ENCODE results near the gene SDC3. TPM values are rescaled to one million over a fixed set of nuclear protein-coding genes. Genes with fewer than 3 reads are reported as not detected.

The SDC3 gene
- total RNA-seq, 1 experiment from 2014 or later: 10.0 TPM

DNA sequence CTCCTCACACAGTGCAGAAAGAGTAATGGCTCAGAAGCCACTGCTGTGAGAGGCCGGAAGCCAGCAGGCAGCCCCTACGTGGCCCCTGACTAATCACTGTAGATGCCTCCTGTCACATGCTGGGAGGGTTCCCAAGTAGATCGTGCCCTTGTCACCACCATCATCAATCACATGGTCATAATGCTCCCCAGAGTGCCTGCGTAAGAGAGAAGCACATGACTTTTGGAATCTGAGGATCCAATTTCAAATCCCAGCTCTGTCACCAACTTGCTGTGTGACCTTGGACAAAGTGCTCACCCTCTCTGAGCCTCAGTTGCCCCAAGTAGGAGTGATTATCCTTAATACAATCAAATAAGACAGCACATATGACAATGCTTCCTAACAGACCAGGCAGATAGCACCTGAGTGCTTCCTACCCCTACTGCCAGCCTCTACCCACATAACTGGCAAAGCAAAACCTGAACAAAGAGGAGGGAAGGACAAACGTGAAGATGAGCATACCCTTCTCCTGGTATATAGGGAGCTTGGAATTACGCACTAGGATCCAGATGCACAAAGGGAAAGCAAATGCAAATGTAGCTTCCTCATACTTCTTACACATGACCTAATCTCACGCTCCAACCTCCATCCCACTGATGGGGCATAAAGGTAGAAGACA lies 65.7 kb downstream of the SDC3 start:
- no peak for ATAC-seq

DNA sequence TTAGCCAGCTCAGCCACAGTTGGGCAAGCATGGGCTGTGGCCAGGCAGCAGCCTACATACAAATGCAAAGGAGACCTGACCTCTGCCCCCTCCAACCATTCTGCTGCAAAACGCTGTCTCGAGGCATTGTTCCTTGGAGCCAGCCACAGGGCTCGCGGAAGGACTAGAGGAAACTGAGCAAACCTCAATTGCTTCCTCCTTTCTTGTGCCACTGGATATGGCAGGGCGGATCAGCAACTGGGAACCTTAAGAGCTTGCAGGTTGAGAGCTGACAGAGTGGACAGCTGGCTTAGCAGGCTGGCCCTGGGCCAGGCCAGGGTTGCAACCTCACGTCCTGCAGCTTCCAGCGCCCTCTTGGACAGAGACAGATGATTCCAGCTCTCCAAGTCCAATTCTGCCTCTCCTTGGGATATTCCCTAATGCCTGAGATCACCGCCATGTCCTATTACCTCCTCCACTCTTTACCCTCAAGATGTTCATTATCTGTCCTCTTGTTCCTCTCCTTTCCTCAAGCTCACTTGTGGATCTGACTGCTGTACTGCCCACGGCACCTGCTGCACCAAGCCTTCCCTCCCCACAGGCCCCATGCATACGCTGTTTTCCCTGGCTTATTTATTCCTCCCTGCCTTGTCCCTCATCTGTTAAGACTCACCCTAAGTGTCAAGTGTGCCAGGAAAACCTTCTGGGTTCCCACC lies 67.5 kb downstream of the SDC3 start:
- Histone ChIP-seq H3K4me2 (ENCODE audit: low read length) (no peak overlapping the region), H4K20me1 (ENCODE audit: low read length) (no peaks in the 10 kb centered on the region), H2AFZ (ENCODE audit: low read length) (no peak overlapping the region), H3K79me2 (ENCODE audit: low read length) (no peaks in the 10 kb centered on the region), H3K27ac (ENCODE audit: low read length) (no peak overlapping the region), H3K36me3 (ENCODE audit: low read depth, low read length) (no peaks in the 10 kb centered on the region), H3K4me3 (ENCODE audit: low read length) (no peak overlapping the region), H3K9me2 (replicated peaks; ENCODE audit: low read length) (no peaks in the 10 kb centered on the region), H3K9ac (ENCODE audit: low read length) (no peak overlapping the region), H3K27me3 (ENCODE audit: low read length) (peaks cover 60% of the 10 kb centered on the region), H3F3A (ENCODE audit: low read length, unreplicated experiment) (no peaks in the 10 kb centered on the region), H3K4me1 (ENCODE audit: insufficient read depth, low read length) (no peaks in the 10 kb centered on the region), H3K9me3 (ENCODE audit: low read length) (no peaks in the 10 kb centered on the region)
- ATAC-seq: no peak
- BruUV-seq (replicated peaks): no TSS peak
- intact Hi-C loops (cut with micrococcal nuclease): no loop called here
- CTCF ChIA-PET: no interaction called here
- DNase-seq: no peak
- TF ChIP-seq EZH2phosphoT487 (IDR thresholded peaks at IDR 0.05; ENCODE audit: borderline replicate concordance, low read length): no peak
- POLR2A ChIA-PET (ENCODE audit: unreplicated experiment): no interaction called here

More for the DNA sequence above, 65.7 kb downstream of the SDC3 start:
- peaks cover 46% of the 10 kb centered on the region for H3K27me3 ChIP-seq (ENCODE audit: low read length)
- no peaks in the 10 kb centered on the region for H3F3A ChIP-seq (ENCODE audit: low read length, unreplicated experiment)
- no peaks in the 10 kb centered on the region for H3K36me3 ChIP-seq (ENCODE audit: low read depth, low read length)
- no peaks in the 10 kb centered on the region for H4K20me1 ChIP-seq (ENCODE audit: low read length)
- CTCF ChIA-PET: no interaction called here
- H3K4me3 ChIP-seq (ENCODE audit: low read length): no peak overlapping the region
- H3K9ac ChIP-seq (ENCODE audit: low read length): no peak overlapping the region
- no peaks in the 10 kb centered on the region for H3K9me2 ChIP-seq (replicated peaks; ENCODE audit: low read length)
- no peaks in the 10 kb centered on the region for H3K79me2 ChIP-seq (ENCODE audit: low read length)
- H2AFZ ChIP-seq (ENCODE audit: low read length): no peak overlapping the region
- H3K9me3 ChIP-seq (ENCODE audit: low read length): no peaks in the 10 kb centered on the region
- TF ChIP-seq, protein P1, sequence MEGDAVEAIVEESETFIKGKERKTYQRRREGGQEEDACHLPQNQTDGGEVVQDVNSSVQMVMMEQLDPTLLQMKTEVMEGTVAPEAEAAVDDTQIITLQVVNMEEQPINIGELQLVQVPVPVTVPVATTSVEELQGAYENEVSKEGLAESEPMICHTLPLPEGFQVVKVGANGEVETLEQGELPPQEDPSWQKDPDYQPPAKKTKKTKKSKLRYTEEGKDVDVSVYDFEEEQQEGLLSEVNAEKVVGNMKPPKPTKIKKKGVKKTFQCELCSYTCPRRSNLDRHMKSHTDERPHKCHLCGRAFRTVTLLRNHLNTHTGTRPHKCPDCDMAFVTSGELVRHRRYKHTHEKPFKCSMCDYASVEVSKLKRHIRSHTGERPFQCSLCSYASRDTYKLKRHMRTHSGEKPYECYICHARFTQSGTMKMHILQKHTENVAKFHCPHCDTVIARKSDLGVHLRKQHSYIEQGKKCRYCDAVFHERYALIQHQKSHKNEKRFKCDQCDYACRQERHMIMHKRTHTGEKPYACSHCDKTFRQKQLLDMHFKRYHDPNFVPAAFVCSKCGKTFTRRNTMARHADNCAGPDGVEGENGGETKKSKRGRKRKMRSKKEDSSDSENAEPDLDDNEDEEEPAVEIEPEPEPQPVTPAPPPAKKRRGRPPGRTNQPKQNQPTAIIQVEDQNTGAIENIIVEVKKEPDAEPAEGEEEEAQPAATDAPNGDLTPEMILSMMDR (conservative IDR thresholded peaks at IDR 0.05; ENCODE audit: low read depth, low read length): no peak
- TF ChIP-seq EZH2 (IDR thresholded peaks at IDR 0.05; ENCODE audit: low read length, unreplicated experiment) (no peak), EZH2phosphoT487 (IDR thresholded peaks at IDR 0.05; ENCODE audit: borderline replicate concordance, low read length) (no peak)
- POLR2A ChIA-PET (ENCODE audit: unreplicated experiment): no interaction called here
- H3K4me2 ChIP-seq (ENCODE audit: low read length): no peak overlapping the region
- no TSS peak for BruUV-seq (replicated peaks)
- H3K4me1 ChIP-seq (ENCODE audit: insufficient read depth, low read length): no peaks in the 10 kb centered on the region
- no peak overlapping the region for H3K27ac ChIP-seq (ENCODE audit: low read length)
- intact Hi-C loops (cut with micrococcal nuclease): no loop called here
- DNase-seq: no peak

DNA sequence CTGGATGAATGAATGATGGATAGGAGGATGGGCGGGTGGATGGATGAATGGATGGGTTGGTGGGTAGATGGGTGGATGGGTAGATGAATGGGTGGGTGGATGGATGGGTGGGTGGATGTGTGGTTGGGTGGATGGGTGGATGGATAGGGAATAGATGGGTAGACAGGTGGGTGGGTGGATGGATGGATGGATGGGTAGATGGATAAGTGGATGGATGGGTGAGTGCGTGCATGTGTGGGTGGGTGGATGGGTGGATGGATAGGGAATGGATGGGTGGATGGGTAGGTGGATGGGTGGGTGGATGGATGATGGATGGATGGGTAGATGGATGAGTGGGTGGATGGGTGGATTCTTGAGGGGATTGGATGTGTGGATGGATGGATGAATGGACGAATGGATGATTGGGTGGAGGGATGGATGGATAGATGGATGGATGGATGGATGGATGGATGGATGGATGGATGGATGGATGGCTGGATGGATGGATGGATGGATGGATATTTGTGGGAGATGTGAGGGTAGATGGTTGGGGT lies 68.7 kb downstream of the SDC3 start:
- H3K27ac ChIP-seq (ENCODE audit: low read length): no peak overlapping the region
- H3K36me3 ChIP-seq (ENCODE audit: low read depth, low read length): no peaks in the 10 kb centered on the region
- no peaks in the 10 kb centered on the region for H3K9me2 ChIP-seq (replicated peaks; ENCODE audit: low read length)
- BruUV-seq (replicated peaks): no TSS peak
- CTCF ChIA-PET: no interaction called here
- no peak overlapping the region for H3K9ac ChIP-seq (ENCODE audit: low read length)
- TF ChIP-seq EZH2phosphoT487 (IDR thresholded peaks at IDR 0.05; ENCODE audit: borderline replicate concordance, low read length) (no peak), EZH2 (IDR thresholded peaks at IDR 0.05; ENCODE audit: low read length, unreplicated experiment) (no peak)
- TF ChIP-seq, protein P1 (conservative IDR thresholded peaks at IDR 0.05; ENCODE audit: low read depth, low read length): no peak
- no peaks in the 10 kb centered on the region for H3F3A ChIP-seq (ENCODE audit: low read length, unreplicated experiment)
- H3K4me1 ChIP-seq (ENCODE audit: insufficient read depth, low read length): no peaks in the 10 kb centered on the region
- intact Hi-C loops (cut with micrococcal nuclease): no loop called here
- DNase-seq: no peak
- no peak for ATAC-seq
- H2AFZ ChIP-seq (ENCODE audit: low read length): no peak overlapping the region
- no peak overlapping the region for H3K4me2 ChIP-seq (ENCODE audit: low read length)
- H3K27me3 ChIP-seq (ENCODE audit: low read length): peaks cover 48% of the 10 kb centered on the region
- POLR2A ChIA-PET (ENCODE audit: unreplicated experiment): no interaction called here
- no peaks in the 10 kb centered on the region for H3K79me2 ChIP-seq (ENCODE audit: low read length)
- no peaks in the 10 kb centered on the region for H4K20me1 ChIP-seq (ENCODE audit: low read length)
- no peak overlapping the region for H3K4me3 ChIP-seq (ENCODE audit: low read length)
- no peaks in the 10 kb centered on the region for H3K9me3 ChIP-seq (ENCODE audit: low read length)
